ENCODE data around the gene ARNT2.

DNA sequence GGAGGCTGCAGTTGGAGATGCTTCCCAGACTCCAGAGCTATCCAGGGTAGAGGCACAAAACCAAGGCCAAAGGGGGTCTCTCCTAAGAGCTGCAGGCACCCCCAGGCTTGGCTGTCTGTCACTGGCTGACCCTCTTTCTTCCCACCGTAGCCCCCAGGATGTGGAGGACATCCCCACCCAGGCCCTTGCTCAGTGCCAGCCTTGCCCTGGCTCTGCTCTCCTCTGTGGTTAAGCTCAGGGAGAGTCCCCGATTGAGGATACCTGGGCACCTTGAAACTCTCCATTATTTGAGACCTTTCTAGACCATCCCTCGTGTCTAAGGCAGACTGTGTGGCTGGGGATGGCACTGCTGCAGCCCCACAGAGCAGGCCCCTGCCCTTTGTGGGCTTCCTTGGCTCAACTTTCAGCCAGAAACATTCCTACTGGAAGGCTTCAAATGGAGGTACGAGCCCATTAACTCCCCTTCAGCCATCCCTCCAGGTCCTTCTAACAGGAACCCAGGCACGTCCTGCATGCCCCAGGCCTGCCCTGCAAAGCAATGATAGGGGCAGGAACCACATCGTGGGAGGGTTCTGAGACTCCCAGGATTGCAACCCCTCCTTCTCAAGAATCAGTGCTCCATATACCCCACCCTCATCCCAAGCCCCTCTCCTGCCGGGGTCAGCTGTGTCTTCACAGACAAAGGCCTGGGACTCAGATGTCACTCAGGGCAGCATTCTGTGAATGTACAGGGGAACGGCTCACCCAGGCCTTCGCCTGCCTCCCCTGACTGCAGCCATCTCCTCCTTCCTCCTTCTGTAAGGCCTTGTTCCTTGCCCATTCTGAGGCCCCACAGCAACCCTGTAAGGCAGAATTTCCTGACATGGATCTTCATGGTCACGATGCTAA is 188.0 kb downstream of the ARNT2 start:
- no peak for TF ChIP-seq CEBPB (IDR thresholded peaks at IDR 0.05; ENCODE audit: borderline replicate concordance in 1 of 2, low read depth in 2 of 2, low read length in 2 of 2)
- no peak for TF ChIP-seq CTCF (IDR thresholded peaks at IDR 0.05 in 2 of 3, conservative IDR thresholded peaks at IDR 0.05 in 1 of 3; ENCODE audit: control insufficient read depth in 2 of 3, extremely low read depth in 1 of 3, insufficient read depth in 1 of 3, low read depth in 3 of 3, low read length in 3 of 3)
- TF ChIP-seq, protein P1, sequence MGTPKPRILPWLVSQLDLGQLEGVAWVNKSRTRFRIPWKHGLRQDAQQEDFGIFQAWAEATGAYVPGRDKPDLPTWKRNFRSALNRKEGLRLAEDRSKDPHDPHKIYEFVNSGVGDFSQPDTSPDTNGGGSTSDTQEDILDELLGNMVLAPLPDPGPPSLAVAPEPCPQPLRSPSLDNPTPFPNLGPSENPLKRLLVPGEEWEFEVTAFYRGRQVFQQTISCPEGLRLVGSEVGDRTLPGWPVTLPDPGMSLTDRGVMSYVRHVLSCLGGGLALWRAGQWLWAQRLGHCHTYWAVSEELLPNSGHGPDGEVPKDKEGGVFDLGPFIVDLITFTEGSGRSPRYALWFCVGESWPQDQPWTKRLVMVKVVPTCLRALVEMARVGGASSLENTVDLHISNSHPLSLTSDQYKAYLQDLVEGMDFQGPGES (IDR thresholded peaks at IDR 0.05), result no peak
- TF ChIP-seq MTA3 (IDR thresholded peaks at IDR 0.05; ENCODE audit: borderline replicate concordance, low read length), result no peak
- no peak for TF ChIP-seq SIN3A (IDR thresholded peaks at IDR 0.05; ENCODE audit: low read depth, low read length)
- no peak for TF ChIP-seq CHD4 (IDR thresholded peaks at IDR 0.05)
- no peak for TF ChIP-seq MYC (IDR thresholded peaks at IDR 0.05; ENCODE audit: insufficient read depth, insufficient read length, insufficient replicate concordance, low read length, severe bottlenecking)
- TF ChIP-seq TBL1XR1 (IDR thresholded peaks at IDR 0.05; ENCODE audit: low read depth, low read length), result no peak
- no peak for TF ChIP-seq SMC3 (IDR thresholded peaks at IDR 0.05; ENCODE audit: borderline replicate concordance, low read length)
- no peak for TF ChIP-seq E4F1 (IDR thresholded peaks at IDR 0.05; ENCODE audit: borderline replicate concordance, partially characterized antibody)
- TF ChIP-seq PRDM15 (CRISPR knock-in tag; IDR thresholded peaks at IDR 0.05), result no peak
- no peak for TF ChIP-seq GABPA (IDR thresholded peaks at IDR 0.05; ENCODE audit: low read depth)
- TF ChIP-seq ZNF384 (IDR thresholded peaks at IDR 0.05; ENCODE audit: borderline replicate concordance, low read depth, low read length), result no peak

Measured in GM12878 (cell line).